GM21723 (cell line): Measurements from ENCODE around the gene TNFAIP2.

ENCODE experiments used
- ATAC-seq: cut with Tn5 transposase; IDR thresholded peaks from one replicate; pipeline ENCODE4 v1.9.1; 2021; ENCODE audit warnings: mild to moderate bottlenecking, moderate library complexity; ENCODE audit not compliant: unreplicated experiment

Gene TNFAIP2

GRCh38 chr14:103133210-103134140 is 10.2 kb downstream of the TNFAIP2 start:
- ATAC-seq: no peak

DNA sequence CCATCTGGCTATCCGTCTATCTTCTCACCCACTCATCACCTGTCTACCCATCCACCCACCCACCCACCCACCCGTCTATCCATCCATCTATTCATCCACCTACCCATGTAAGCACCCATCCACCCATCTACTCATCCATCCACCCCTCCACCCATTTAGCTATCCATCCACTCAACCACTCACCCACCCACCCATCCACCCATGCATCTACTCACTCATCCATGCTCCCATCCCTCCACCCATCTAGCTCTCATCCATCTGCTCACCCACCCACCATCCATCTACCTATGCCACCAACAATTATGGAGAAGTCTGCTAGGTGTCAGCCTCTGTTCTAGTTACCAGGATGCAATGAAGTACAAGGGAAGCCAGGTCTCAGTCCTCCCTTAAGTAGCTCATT is 11.1 kb downstream of the TNFAIP2 start:
- ATAC-seq: no peak

DNA sequence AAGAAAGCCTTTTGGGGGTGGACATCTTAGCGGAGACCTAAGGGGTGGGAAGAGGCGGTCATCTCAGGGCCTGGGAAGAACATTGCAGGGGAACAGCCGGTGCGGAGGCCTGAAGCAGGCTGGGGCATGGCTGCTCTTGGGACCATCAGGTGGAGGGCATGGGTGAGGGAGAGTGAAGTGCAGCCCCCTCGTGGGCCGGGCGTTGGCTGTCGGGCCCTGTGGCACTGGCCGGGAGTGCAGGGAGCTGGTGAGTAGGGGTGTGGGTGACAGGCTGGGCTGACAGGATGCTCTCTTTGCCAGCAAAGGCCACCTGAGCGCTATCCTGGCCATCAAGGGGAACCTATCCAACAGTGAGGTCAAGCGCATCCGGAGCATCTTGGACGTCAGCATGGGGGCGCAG is 11.7 kb downstream of the TNFAIP2 start:
- ATAC-seq: no peak

DNA sequence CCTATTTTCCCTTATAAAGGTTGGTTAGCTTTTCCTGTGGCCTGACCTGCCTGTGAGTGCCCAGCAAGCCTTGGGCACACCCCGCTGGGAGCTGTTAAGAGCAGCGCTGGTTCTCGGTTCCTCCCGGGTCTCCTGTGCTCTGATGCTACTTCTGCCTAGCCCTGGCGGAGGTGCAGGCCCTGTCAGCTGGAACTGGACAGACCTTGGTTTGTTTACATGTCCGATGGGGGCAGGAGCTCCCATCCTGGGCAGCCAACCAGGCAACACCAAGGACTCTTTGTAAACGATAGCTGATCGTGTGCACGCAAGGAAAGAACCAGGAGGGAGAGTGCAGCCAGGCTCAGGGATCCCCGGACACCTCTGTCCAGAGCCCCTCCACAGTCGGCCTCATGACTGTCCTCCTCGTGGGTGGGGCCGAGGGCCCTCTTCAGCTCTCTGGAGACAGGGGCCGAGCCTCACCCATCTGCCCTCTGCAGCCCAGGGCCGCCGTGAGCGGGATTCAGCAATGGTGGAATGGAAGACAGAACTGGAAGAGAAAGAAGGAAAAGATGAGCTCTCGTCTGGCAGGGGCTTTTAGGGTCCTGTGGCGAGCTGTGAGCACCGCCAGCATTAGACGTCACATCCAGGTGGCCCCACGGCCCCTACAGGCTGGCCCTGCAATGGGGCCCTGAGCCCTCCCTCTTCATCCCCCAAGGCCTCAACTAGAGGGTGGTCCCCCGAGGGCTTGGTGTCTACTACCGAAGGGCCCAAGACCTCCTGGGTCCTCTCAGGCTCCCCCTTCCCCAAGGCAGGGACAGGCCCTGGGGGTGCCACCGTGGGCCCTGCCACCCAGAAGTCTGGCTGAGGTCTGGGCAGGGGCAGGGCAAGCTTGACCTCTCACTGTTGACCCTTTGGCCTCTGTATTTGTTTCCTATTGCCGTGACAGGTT is 12.3 kb downstream of the TNFAIP2 start:
- no peak for ATAC-seq

- no peak for ATAC-seq
These were observed 13.4 kb downstream of the TNFAIP2 start for GRCh38 chr14:103136388-103137271.

GRCh38 chr14:103137689-103138300 is 14.5 kb downstream of the TNFAIP2 start:
- no peak for ATAC-seq

GRCh38 chr14:103138301-103139131 is 15.3 kb downstream of the TNFAIP2 start:
- no peak for ATAC-seq

DNA sequence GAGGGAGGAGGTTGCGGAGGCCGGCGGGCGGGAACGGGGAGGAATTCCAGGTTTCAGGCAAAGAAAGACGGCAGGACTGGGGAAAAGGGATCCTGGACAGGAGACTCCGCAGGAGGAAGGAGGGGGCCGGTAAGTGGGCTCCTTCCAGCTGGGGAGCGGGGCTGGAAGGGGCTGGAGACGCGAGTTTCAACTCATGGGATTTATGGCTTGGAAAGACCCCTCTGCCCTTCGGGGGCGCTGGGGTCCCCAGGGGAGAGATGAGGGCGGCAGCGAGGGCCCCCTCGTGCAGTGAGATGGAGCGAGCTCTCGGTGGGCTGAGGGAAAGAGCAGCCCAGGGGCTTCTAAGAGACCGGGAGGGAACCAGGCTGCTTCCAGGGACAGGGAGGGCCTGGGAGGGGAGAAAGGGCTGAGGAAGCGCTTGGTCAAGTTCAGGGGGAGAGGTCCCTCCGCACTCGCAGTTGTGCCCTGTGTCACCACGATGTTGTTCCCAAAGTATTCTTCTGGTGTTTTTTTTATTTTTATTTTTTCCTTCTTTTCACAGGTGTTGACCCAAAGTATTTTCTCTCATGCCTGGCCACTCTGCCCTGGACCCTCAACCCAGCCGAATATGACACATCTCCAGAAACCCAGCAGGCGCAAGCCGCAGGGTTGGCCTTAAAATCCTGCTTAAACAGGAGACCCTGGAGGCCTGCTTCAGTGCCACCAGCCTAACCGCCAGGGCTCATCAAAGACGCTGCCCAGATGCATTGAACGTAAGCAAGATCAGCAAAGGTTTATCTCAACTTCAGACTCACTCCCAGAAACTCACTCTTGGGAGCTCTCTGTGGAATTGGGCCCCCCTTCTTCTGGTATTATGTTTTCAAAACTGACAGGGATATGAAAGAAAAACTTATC is 16.1 kb downstream of the TNFAIP2 start:
- no peak for ATAC-seq

DNA sequence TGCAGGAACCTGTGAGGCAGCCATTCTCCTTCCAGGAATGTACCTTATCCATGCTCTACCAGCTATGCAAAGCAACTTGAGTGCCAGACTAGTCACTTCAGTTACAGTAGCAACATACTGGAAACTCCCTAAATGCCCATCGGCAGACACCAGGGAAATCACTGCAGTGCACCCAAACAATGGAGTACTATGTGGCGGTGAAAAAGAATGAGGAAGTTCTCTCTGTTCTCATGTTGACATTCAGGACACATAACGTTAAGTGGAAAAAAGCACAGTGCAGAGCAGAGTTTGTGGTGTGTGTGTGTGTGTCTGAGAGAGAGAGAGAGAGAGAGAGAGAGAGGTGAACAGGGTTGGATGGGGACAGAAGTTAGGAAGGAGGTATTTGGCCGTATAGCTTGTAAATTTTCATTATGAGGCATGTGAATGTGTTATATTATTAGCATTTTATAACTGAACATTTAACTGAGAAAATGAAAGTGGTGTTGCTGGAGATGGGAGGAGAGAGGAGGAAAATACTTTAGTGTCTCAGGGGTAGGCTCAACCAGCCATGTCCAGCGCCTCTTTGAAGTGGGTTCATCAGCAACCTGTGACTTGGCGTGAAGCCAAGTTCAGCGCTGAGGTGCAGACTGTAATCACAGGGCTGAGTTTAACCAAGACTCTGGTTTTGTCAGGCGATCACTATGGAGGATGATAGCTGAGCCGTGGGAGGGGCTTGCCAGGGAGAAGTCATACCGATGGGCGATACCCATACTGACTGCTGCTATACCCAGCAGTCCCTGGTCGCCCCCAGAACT is 17.3 kb downstream of the TNFAIP2 start:
- peak; percentile 62 for ATAC-seq

DNA sequence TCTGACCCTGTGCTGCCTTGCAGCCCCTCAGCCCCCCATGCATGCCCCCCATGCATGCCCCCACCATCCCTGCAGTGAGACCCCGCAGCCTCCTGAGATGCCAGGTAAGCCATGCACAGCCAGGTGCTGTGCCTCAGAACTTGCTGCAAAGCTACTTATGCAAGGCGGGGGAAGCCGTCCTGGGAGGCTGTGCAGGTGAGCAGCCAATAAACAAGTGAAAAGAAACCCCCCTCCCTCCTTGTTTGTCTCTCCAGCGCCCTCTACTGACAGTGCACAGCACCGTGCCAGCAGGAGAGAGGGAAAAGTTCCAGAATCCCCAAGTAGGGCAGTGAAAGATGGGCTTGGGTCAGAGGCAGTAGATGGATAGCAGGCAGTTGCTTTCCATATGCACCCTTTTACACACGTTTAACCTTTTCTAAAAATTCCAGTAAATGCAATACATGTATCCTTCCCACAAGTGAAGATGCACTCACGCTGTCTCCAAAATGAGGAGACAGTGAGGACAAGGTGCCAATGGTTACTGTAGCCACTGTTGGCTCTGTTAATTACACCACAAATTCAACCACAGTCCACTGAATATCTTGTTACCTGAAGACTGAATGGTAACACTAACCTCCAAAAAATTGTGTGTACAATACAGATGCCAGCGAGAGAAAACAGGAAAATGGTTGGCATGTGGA is 18.0 kb downstream of the TNFAIP2 start:
- peak; percentile 40 for ATAC-seq

- no peak for ATAC-seq
These were observed 18.8 kb downstream of the TNFAIP2 start for GRCh38 chr14:103142026-103142425.

DNA sequence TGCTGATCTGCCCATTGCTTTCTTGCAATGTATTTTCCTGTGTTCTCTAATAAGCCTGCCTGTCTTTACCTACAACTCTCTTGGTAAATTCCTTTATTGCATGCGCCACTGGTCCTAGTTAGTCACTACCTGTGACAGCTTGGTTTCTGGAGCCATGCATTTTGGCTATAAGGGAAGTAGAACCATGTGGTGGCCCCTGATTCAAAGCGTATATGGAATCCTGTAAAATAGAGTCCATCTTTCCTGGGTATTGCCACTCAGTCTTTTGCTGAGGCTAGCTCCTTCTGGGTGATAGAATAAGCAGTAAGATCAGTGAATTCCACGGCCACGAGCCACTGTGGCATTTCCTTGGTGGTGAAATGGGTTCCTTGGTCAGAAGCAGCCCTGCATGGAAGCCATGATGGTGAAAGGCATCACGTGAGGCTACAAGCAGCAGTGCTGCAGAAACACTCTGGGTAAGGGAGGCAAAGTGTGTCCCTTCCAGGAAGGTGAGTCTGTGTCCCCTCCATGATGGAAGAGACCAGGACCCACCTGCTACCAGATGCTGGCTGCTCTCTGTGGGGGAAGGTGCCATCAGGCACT is 19.6 kb downstream of the TNFAIP2 start:
- ATAC-seq: no peak

DNA sequence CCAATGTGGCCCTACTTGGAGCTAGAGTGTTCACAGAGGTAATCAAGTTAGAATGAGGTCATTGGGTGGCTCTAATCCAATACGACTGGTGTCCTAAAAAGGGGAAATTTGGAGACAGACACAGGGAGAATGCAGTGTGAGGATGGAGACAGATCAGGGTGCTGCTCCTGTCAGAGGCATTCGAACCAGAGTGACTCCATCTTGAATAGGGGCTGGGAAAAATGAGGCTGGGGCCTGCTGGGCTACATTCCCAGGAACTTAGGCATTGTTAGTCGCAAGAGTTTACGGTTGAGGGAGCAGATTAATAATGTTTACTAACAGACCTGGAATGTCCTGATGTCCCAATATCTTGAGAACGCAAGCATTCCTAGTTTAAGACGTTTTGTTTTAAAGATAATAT is 20.2 kb downstream of the TNFAIP2 start:
- no peak for ATAC-seq

DNA sequence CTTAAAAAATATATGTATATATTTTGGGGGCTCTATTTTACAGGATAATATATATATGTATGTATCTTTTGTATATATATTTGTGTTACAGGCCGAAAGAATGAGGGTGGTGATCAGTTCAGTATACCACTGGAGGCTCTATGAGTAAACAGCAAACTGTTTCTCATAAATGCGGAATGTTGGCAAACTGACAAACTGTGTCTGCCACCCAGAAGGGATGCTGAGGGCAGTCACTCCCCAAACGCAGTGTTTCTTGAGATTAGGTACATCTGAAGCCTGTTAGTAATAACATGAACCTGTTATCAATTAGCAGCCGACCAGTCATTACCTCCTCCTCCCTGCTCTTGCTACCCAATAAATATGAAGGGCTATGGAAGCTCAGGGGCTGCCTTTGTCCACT is 20.8 kb downstream of the TNFAIP2 start:
- no peak for ATAC-seq

- ATAC-seq: no peak
These were observed 23.0 kb downstream of the TNFAIP2 start for GRCh38 chr14:103146141-103146709.
